K562 (cell line): ENCODE results near the gene SIGLEC5. TPM values are rescaled to one million over a fixed set of nuclear protein-coding genes. Genes with fewer than 3 reads are reported as not detected.

Experiments
- DIDO1 ChIP-seq: fragments of 450-650 bp; IDR thresholded peaks from 2 replicates; pipeline ENCODE4 v1.6.1; 2016; ENCODE audit warnings: low read depth, missing biosample characterization, missing genetic modification characterization
- GATA2 ChIP-seq: sonication (generic); formaldehyde crosslinking; IDR thresholded peaks from 2 replicates; pipeline ENCODE4 v1.4.0; 2020; ENCODE audit warnings: mild to moderate bottlenecking, missing genetic modification reagents
- HMBOX1 ChIP-seq: sonication (generic); IDR thresholded peaks from 2 replicates; pipeline ENCODE4 v1.6.1; 2016
- L3MBTL2 ChIP-seq: fragments of 450-650 bp; IDR thresholded peaks from 2 replicates; pipeline ENCODE4 v1.6.1; 2016; ENCODE audit warnings: mild to moderate bottlenecking, moderate library complexity
- MNT ChIP-seq, 2 experiments: fragments of 450-650 bp; conservative IDR thresholded peaks; 2 replicates each; pipeline ENCODE4 v1.6.1; 2017; ENCODE audit warnings: mild to moderate bottlenecking in 2 of 2, moderate library complexity in 2 of 2
- MTA1 ChIP-seq: fragments of 450-650 bp; IDR thresholded peaks from 2 replicates; pipeline ENCODE4 v1.6.1; 2017; ENCODE audit warnings: borderline replicate concordance
- OTX1 ChIP-seq: fragments of 450-650 bp; formaldehyde crosslinking; IDR thresholded peaks from 2 replicates; pipeline ENCODE4 v1.4.0; 2022; ENCODE audit warnings: mild to moderate bottlenecking
- PHB ChIP-seq: fragments of 250-450 bp; sonication (Bioruptor Pico); IDR thresholded peaks from 2 replicates; pipeline ENCODE4 v1.5.0; 2021
- POLR2G ChIP-seq: fragments of 200-400 bp; formaldehyde crosslinking; IDR thresholded peaks from 2 replicates; pipeline ENCODE4 v1.6.1; 2017; ENCODE audit warnings: low read depth, mild to moderate bottlenecking, antibody characterized with exemption, low read length, moderate library complexity
- RERE ChIP-seq: sonication (generic); formaldehyde crosslinking; IDR thresholded peaks from 2 replicates; pipeline ENCODE4 v1.8.0; 2023; ENCODE audit warnings: missing genetic modification reagents, mild to moderate bottlenecking, borderline replicate concordance
- SIRT6 ChIP-seq: IDR thresholded peaks from one replicate; pipeline ENCODE4 v1.6.1; 2012; ENCODE audit warnings: low read depth, mild to moderate bottlenecking, control low read depth, inconsistent platforms, low read length, moderate library complexity
- SMAD3 ChIP-seq: fragments of 450-650 bp; formaldehyde crosslinking; conservative IDR thresholded peaks from 2 replicates; pipeline ENCODE4 v1.4.0; 2020; ENCODE audit warnings: mild to moderate bottlenecking
- SP1 ChIP-seq: sonication (generic); formaldehyde crosslinking; IDR thresholded peaks from 2 replicates; pipeline ENCODE4 v1.8.1; 2022; ENCODE audit warnings: mild to moderate bottlenecking, missing genetic modification reagents
- THAP12 ChIP-seq: fragments of 250-450 bp; sonication (Bioruptor Pico); IDR thresholded peaks from 2 replicates; pipeline ENCODE4 v1.9.0; 2021; ENCODE audit warnings: mild to moderate bottlenecking, inconsistent platforms
- ZNF133 ChIP-seq: fragments of 250-450 bp; sonication (Bioruptor Pico); IDR thresholded peaks from 2 replicates; pipeline ENCODE4 v1.4.0; 2020; ENCODE audit warnings: mild to moderate bottlenecking
- ZNF239 ChIP-seq: fragments of 250-450 bp; sonication (Bioruptor Pico); IDR thresholded peaks from 2 replicates; pipeline ENCODE4 v1.4.0; 2020; ENCODE audit warnings: mild to moderate bottlenecking
- ZNF347 ChIP-seq: fragments of 450-650 bp; formaldehyde crosslinking; IDR thresholded peaks from 2 replicates; pipeline ENCODE4 v1.4.0; 2020; ENCODE audit warnings: low read depth, mild to moderate bottlenecking, moderate library complexity
- ZNF583 ChIP-seq: fragments of 250-450 bp; sonication (Bioruptor Pico); IDR thresholded peaks from 2 replicates; pipeline ENCODE4 v1.4.0; 2020
- polyA plus RNA-seq, 8 experiments: library from polyadenylated mRNA; depleted of rRNA in 4 of 8; stranded (reverse) in 5 of 8; unstranded in 3 of 8; fragments of >200 nt; fragmentation: Nextera tagmentation in 2 of 8; fragmentation: Illumina TruSeq in 1 of 8; extraction: Ambion mirVana in 2 of 8; extraction: Trizol in 1 of 8; gene quantifications; 2 replicates each; pipeline versions ENCODE4 v1.2.1 to v1.2.3, GENCODE V29; 2011 to 2014; ENCODE audit warnings: inconsistent platforms in 1 of 8, missing spikeins in 1 of 8
- total RNA-seq, 7 experiments: library from RNA; depleted of rRNA in 6 of 7; stranded (reverse); fragments of >200 nt in 6 of 7; fragmentation: Illumina TruSeq in 2 of 7; extraction: Trizol in 2 of 7; gene quantifications; 2 replicates each; pipeline versions ENCODE4 v1.2.1 to v1.2.3, GENCODE V29; 2011 to 2021; ENCODE audit warnings: low replicate concordance in 1 of 7

The SIGLEC5 gene
- total and polyA plus RNA-seq, 9 of the 15 experiments (the other 6 are each of a cell fraction or from before 2014, with no cell fraction given) = 0.14 TPM; not detected in 8

- TF ChIP-seq RERE (CRISPR knock-in tag) (no peak), MTA1 (no peak; the same call in 1 of the 2 replicates), GATA2 (CRISPR knock-in tag) (no peak), SP1 (CRISPR knock-in tag) (peak; percentile 58; the same call in 1 of the 2 replicates), SMAD3 (CRISPR knock-in tag) (no peak), OTX1 (CRISPR knock-in tag) (0 out of 2 replicates have a peak, but pooled peaks have one; percentile 35), POLR2G (peak; percentile 78), PHB (no peak), HMBOX1 (no peak), ZNF583 (CRISPR knock-in tag) (no peak), DIDO1 (tag) (no peak), ZNF133 (no peak), SIRT6 (no peak), MNT (conservative IDR thresholded peaks at IDR 0.05) (peak; percentile 58 to 78), ZNF347 (CRISPR knock-in tag) (no peak), L3MBTL2 (peak; percentile 52; the same call in 1 of the 2 replicates), ZNF239 (CRISPR knock-in tag) (no peak), THAP12 (CRISPR knock-in tag) (no peak)
Measured at GRCh38 chr19:51593969-51594773, 36.0 kb downstream of the SIGLEC5 start (continued).
